Peyer's patch (tissue), 4 donors: ENCODE measurements around the gene NLRP1.

Experiments used
- CTCF ChIP-seq, 6 experiments: fragments of 450-650 bp in 4 of 6; fragments of 200-600 bp in 2 of 6; sonication (generic) in 1 of 6; IDR thresholded peaks; one replicate each; pipeline ENCODE4 v1.5.1; 2017 to 2019; ENCODE audit warnings: antibody characterized with exemption in 6 of 6, mild to moderate bottlenecking in 3 of 6, moderate library complexity in 1 of 6
- POLR2A ChIP-seq, 2 donors: fragments of 450-650 bp; IDR thresholded peaks; one replicate each; pipeline ENCODE4 v1.5.1; 2017; ENCODE audit warnings: antibody characterized with exemption in 2 of 2, mild to moderate bottlenecking in 2 of 2, moderate library complexity in 2 of 2

- TF ChIP-seq CTCF (IDR thresholded peaks at IDR 0.05) (no peak), POLR2A (IDR thresholded peaks at IDR 0.05) (no peak)
Measured at GRCh38 chr17:5468075-5468473, 116.2 kb downstream of the NLRP1 start.
